Bronchial epithelial cell (primary cell): ENCODE measurements around the gene VWA3A. TPM values are rescaled to one million over a fixed set of nuclear protein-coding genes. Genes with fewer than 3 reads are reported as not detected.
A peak's percentile ranks its signal among the peaks of the same experiment; 100 is the strongest.

ENCODE experiments used
- DNase-seq: peaks from one replicate; pipeline ENCODE4 v3.0.0-alpha.2; 2010; ENCODE audit warnings: low read depth
- FAIRE-seq: peaks from 2 replicates; lab custom pipeline; 2011; peaks lifted over from hg19 to GRCh38; lab: Jason Lieb, UNC
- H3K27me3 ChIP-seq: 2 replicates; pipeline ENCODE4 v1.5.1; 2011; ENCODE audit warnings: low read length; ENCODE audit not compliant: control insufficient read depth, insufficient read depth
- H3K36me3 ChIP-seq: 2 replicates; pipeline ENCODE4 v1.5.1; 2011; ENCODE audit warnings: low read length; ENCODE audit not compliant: control insufficient read depth, insufficient read depth
- H3K4me3 ChIP-seq: 2 replicates; pipeline ENCODE4 v1.5.1; 2011; ENCODE audit warnings: mild to moderate bottlenecking, low read depth, low read length, control low read depth
- total RNA-seq: library from RNA; depleted of rRNA; stranded (reverse); fragments of >200 nt; gene quantifications from 2 replicates; pipeline ENCODE4 v1.2.1, GENCODE V29; 2014
- TF ChIP-seq, protein P1 (sequence below): IDR thresholded peaks from 2 replicates; pipeline ENCODE4 v1.5.1; 2011; ENCODE audit warnings: mild to moderate bottlenecking, moderate library complexity, low read length, control low read depth, inconsistent platforms; ENCODE audit not compliant: insufficient read depth, severe bottlenecking

The VWA3A gene
- total RNA-seq, 1 donor from 2014 or later, result under 0.01 TPM

DNA sequence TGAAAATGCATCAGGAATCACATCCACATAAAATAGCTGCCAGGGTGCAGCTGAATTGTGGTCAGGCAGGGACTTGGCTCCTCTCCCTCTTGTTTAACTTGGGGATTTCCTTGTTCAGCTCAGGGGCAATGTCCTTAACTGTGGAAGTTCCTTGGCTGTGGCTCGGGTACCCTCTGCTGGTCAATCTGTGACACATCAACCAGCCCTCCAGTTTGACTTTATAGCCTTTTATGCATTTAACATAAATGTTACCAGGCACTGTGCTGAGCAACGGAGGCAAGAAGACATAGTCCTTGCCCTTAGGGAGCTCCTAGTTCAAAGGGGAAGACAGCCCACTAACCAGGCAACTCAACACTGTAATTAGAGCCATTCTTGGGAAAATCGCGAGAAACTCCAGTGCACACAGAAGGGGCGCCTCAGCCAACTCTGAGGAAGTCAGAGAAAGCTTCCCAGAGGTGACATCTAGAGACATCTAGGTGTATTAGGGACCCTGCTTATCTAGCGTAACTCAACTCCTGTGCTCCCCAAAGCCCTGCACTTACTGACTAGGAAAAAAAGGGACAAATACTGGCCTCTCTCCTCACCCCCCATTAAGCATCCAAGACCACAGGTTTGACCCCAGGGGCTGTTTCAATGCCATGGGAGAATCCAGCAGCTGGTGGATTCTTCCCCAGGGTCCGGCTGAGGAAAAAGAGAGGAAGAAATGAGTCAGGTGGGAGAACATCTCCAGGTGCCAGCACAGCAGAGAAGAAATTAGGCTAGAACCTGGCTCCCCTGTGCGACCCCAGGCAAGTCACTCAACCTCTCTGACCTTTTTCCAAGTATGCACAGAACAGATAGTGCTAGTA, 96.5 kb downstream of the VWA3A start:
- TF ChIP-seq, protein P1, sequence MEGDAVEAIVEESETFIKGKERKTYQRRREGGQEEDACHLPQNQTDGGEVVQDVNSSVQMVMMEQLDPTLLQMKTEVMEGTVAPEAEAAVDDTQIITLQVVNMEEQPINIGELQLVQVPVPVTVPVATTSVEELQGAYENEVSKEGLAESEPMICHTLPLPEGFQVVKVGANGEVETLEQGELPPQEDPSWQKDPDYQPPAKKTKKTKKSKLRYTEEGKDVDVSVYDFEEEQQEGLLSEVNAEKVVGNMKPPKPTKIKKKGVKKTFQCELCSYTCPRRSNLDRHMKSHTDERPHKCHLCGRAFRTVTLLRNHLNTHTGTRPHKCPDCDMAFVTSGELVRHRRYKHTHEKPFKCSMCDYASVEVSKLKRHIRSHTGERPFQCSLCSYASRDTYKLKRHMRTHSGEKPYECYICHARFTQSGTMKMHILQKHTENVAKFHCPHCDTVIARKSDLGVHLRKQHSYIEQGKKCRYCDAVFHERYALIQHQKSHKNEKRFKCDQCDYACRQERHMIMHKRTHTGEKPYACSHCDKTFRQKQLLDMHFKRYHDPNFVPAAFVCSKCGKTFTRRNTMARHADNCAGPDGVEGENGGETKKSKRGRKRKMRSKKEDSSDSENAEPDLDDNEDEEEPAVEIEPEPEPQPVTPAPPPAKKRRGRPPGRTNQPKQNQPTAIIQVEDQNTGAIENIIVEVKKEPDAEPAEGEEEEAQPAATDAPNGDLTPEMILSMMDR, result peak; percentile 80
- DNase-seq (peak; percentile 77), FAIRE-seq (no peak)
- H3K36me3 ChIP-seq, result no peaks in the 10 kb centered on the region
- H3K27me3 ChIP-seq, result no peaks in the 10 kb centered on the region
- no peak overlapping the region for H3K4me3 ChIP-seq

GRCh38 chr16:22189473-22190080, 97.2 kb downstream of the VWA3A start:
- TF ChIP-seq, protein P1, result no peak
- peak; percentile 15 for DNase-seq
- Histone ChIP-seq H3K4me3 (peak overlapping the region; percentile 72), H3K36me3 (no peaks in the 10 kb centered on the region), H3K27me3 (no peaks in the 10 kb centered on the region)
- no peak for FAIRE-seq

DNA sequence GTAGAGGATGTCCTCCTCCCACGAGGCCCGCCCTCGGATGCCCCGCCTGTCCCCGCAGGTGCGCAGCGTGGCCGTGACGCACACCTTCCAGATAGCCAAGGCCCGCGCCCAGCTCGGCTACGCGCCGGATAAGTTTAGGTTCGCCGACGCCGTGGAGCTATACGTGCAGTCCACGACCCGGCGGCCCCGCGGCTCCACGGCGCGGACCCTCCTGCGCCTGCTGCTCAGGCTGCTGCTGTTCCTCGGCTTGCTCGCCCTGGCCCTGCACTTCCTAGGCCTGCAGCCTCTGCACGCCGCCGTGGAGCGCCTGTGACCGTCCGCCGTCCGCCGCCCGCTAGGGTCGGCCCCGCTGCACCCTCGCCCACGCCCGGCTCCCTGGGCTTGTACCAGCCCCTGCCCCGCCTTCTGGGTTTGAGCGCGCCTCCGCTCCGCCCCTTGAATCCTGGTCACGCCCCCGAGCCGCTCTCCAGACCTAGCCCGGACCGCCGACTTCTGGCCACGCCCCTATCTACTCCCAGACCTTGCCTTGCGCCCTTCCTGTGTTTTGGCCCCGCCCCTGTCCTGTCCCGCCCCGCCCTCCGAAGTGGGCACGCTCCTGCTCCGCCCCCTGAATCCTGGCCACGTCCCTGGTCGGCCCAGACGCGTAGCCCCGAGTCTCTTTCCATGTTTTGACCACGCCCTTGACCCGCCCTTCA, 97.9 kb downstream of the VWA3A start:
- Histone ChIP-seq H3K27me3 (no peaks in the 10 kb centered on the region), H3K36me3 (no peaks in the 10 kb centered on the region), H3K4me3 (peak overlapping the region; percentile 72)
- no peak for FAIRE-seq
- TF ChIP-seq, protein P1, result no peak
- peak; percentile 47 for DNase-seq

GRCh38 chr16:22190776-22191531, 98.6 kb downstream of the VWA3A start:
- Histone ChIP-seq H3K36me3 (no peaks in the 10 kb centered on the region), H3K4me3 (peak overlapping the region; percentile 72), H3K27me3 (no peaks in the 10 kb centered on the region)
- TF ChIP-seq, protein P1, result no peak
- DNase-seq, result peak; percentile 96
- FAIRE-seq, result no peak

DNA sequence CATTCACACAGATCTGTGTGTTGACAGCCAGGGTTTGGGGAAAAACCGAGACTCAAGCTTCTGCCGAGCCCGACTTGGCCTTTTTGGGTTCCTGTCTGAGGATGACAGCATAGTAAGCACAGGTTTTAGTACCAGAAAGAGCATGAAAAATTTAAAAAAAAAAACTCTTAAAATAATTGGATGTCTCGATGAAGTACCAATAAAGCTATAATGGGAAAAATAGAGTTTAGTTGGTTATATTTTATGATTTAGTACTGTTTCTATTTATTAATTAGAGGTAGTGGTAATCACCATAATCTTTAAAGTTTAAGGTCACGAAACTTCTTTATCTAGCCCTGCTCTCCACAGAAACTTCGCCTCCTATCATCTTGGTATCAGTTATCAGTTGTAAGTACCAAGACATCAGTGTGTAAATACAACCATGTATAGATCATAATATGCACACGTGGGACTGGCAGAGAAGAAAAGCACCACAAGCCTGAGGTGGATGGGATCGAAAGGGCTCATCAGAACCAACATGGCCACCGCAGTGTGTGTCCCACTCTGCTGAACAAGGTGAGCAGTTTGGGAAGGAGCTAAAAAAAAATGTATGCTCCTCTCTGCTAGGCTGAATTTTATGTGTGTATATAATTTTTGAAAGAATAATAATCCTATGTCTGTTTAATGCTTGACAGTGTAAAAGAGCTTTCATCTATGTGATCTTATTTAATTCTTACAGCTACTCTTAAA, 99.4 kb downstream of the VWA3A start:
- TF ChIP-seq, protein P1, result no peak
- FAIRE-seq (no peak), DNase-seq (no peak)
- Histone ChIP-seq H3K27me3 (no peaks in the 10 kb centered on the region), H3K36me3 (no peaks in the 10 kb centered on the region), H3K4me3 (peak overlapping the region; percentile 56)
